HG02571 (cell line): ENCODE measurements around the gene HECTD1.
A peak's percentile ranks its signal among the peaks of the same experiment; 100 is the strongest.
"Not testable (repeated sequence)": the region's sequence is repeated elsewhere in the genome, so short reads cannot be mapped to it uniquely, and the experiment has no call there.

Experiments used
- ATAC-seq: cut with Tn5 transposase; IDR thresholded peaks from one replicate; pipeline ENCODE4 v1.9.1; 2021; ENCODE audit warnings: mild to moderate bottlenecking, moderate library complexity; ENCODE audit not compliant: unreplicated experiment

HECTD1 gene

DNA sequence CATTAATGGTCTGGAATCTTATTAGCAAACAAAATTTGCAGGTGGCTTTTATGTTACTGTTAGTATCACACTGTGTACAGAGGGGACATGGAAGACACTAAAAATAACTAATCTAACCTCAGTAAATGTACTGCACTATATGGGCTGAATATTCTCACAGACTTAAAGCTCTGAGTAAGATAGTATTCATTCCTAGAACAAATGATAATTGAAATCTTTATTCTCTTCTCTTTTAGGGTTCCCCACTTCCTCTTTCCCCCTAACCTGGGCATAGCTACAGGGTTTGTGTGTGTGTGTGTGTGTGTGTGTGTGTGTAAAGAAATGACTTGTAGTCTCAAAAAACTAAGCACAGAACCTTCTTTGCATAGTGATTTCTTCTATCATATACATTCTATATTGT is 21.4 kb upstream of the HECTD1 start:
- no peak for ATAC-seq

DNA sequence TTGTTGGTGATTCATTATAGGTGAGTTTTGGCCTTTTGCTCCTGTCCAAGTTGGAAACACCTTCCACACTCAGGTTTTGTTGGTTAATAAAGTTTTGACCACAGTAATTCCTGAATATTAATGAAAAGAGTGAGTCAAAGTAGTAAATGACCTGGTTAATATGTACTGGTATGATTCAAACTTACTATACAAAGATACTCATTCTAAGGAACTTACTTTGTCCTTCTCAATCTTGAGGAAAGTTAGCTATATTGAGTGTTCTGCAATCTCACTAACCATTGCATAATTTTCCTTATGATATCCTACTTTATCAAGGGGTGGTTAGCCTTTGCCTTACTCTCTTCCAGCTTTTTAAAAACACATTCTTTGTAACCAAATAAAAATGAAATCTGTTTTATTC is 20.9 kb upstream of the HECTD1 start:
- no peak for ATAC-seq

DNA sequence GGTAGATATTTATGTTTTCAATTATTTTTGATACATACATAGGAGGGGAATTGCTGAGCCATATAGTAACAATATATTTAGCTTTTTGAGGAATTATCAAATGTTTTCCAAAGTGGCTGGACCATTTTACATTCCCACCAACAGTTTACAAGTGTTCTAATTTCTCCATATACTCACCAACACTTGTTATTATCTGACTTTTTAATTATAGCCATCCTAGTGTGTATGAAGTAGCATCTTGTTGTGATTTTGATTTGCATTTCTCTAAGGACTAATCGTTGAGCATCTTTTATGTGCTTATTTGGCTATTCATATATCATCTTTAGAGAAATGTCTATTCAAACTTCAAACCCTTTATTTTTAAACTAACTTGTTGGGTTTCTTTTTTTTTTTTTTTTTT is 17.2 kb upstream of the HECTD1 start:
- no peak for ATAC-seq

DNA sequence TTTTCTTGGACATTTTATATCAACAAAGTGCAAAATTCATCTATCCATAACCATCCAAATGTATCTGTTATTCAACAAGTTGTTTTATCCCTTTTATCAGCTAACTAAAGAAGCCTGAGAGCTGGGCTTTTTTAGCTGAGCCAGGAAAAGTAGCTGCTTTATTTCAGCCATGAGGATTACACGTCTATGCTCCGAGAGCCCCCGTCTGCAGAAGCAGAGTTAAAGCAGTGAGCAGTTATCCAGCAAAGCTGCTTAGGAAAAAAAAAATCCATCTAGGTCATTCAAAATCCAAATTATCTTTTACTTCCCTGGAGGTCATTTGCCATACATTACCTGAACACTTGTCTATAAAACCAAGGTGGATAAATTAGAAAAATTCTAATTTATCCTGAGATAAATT is 15.7 kb upstream of the HECTD1 start:
- ATAC-seq, result no peak

DNA sequence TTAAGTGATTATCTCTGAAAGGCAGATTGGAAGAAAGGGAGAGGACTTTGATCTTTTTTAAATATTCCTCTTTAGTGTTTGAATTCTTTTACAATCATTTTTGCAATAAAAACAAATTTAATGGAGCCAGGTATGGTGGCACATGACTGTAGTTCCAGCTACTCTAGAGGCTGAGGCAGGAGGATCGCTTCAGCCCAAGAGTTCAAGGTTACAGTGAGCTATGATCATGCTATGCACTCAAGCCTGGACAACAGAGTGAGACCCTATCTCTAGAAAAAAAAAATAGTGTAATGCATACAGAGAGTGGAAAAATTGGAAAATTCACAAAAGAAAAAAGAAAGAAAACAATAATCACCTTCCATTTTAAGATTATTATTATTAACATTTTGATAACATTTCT is 15.2 kb upstream of the HECTD1 start:
- no peak for ATAC-seq

DNA sequence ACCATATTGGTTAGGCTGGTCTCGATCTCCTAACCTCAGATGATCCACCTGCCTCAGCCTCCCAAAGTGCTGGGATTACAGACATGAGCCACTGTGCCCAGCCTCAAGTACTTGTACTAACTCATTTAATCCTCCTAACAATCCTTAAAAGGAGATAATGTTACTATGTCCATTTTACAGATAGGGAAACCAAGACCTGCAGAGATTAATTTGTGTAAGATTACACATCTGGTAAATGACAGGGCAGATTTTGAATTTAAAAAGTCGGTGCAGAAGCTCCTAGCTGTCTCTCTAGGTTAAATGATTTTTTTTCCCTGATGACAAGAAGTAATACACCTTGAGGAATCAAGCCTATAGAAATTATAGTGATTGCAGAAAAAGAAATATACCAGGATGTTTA is 13.7 kb upstream of the HECTD1 start:
- no peak for ATAC-seq

DNA sequence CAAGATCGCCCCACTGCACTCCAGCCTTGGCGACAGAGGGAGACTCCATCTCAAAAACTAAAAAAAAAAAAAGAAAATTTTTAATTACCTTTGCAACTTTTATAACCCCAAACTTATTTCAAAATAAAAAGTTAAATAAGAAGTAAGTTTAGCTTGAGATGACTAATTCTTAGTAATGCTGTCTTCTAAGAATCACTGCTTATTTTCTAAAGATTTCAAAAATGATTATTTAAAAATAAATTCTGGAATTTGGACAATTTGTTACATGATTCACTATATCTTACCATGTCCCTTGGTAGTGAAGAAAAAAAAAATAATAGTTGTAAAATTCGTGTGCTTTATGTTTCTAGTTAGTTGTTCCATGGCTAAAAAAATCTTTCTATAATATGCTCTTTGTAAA is 11.6 kb upstream of the HECTD1 start:
- ATAC-seq, result no peak

DNA sequence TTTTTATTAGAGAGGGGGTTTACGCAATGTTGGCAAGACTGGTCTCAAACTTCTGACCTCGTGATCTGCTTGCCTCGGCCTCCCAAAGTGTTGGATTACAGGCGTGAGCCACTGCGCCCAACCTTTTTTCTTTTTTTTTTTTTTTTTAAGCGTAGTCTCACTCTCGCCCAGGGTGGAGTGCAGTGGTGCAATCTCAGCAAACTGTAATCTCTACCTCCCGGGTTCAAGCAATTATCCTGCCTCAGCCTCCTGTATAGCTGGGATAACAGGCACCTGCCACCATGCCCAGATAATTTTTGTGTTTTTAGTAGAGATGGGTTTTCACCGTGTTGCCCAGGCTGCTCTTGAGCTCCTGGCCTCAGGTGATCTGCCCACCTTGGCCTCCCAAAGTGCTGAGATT is 8.8 kb upstream of the HECTD1 start:
- no peak for ATAC-seq

DNA sequence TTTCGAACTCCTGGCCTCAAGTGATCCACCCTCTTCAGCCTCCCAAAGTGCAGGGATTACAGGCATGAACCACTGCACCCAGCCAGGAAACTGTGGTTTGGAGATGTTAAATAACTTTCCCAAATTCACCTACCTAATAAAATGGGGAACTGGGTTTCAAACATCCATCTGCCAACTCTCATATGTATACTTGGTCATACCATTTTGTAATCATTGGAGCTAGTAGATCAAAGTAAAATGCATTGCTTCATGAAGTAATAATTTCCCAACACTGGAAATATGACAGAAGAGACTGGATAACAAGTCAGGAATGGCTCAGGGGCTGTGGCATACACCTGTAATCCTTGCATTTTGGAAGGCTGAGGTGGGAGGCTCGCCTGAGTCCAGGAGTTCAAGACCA is 5.3 kb upstream of the HECTD1 start:
- no peak for ATAC-seq

DNA sequence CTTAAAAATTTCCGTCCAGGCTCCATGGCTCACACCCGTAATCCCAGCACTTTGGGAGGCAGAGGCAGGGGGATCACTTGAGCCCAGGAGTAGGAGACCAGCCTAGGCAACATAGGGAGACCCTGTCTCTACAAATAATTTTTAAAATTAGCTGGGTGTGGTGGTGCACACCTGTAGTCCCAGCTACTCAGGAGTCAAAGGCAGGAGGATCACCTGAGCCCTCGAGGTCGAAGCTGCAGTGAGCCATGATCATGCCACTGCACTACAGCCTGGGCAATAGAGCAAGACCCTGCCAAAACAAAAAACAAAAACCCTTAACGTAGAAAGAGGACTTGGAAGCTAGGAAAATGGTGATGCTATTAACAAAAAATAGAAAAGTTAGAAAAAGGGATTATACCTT is 2.0 kb upstream of the HECTD1 start:
- no peak for ATAC-seq

DNA sequence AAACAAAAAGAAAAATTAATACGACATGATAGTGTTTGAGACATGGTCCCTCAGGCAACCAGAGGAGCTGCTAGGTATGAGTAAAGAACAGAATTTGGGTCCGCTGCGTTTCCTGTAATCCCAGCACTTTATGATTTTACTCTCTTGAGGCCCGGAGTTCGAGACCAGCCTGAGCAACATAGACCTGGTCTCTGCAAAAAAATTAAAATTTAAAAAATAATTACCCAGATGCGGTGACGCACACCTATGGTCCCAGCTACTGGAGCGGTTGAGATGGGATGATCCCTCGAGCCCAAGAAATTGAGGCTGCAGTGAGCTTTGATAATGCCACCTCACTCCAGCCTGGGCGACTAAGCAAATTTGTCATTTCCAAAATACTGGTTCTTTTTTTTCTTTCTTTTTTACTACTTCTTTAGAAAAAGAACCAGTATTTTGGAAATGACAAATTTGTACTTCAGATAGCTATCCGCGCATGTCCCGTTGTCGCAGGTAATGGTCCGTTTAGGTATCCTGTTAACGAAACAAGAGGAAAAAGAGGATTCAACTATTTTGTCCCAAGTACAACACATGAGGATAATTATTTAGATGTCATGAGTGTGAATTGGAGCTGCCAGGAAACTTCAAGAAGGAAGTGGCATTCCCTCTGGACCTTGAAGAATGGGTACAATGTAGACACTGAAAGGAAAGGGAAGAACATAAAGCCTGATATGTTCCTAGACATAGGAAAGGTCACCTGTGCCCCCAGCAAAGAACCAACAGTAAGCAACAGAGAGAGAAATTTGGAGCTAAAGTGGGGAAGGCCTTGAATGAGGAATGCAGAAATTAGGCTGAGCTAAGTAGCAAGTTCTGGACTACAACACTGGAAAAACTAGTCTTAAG is 1.2 kb upstream of the HECTD1 start:
- no peak for ATAC-seq

DNA sequence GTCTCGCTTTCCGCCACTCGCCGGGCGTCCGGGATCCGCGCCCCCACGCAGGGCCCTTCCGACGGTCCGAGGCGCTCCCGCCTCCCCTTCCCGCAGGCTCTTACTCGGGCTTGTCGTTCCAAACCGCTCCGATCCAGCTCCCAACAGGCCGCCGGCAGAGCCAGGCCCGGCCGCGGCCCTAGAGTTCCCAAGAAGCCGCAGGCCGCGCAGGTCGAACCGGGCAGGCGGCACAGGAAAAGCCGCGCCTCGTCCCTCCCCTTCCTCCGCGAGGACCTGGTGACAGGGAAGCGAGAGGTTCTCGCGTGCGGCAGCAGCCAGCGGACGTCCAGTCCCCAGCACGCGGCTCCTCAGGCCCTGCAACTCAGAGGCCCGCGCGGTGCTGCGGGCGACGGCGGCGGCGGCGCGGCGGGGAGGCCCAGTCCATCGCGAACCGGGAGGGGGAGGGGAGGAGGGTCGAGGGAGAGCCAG is 272 bp downstream of the HECTD1 start:
- ATAC-seq, result peak; percentile 32

DNA sequence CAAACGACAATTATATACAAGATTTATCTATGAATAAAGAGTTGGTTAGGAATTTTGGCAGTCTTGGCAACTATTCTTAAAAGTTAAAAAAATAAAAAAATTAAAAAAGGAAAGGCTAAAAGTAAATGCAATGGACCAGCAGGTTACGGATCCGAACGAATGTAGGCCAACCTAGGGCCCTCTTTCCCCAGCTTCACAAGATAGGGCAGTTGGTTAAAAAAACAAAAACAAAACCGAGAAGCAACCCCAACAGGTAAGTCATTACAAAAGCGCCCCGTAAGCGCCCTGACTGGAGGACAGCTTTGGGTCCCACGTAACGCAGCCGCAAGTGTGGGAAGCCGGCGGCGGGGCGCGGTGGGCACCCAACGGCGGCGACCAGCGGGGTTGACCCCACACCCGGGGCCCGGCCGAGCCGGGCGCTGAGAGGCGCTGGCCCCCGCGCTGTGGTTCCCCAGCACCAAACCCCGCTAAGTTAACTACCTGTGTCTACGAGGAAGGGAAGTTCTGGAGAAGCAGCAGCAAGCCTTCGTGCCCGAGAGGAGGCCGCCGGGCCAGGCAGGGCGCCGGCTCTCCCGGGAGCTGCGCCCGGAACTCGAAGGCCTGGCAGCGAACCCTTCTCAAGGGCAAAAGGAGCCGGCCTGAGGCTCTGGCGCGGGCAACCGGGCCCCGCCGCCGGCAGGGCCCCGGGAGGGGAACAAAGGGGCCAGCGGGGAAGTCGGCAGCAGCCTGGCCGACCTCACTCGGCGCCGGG is 882 bp downstream of the HECTD1 start:
- peak; percentile 15 for ATAC-seq

DNA sequence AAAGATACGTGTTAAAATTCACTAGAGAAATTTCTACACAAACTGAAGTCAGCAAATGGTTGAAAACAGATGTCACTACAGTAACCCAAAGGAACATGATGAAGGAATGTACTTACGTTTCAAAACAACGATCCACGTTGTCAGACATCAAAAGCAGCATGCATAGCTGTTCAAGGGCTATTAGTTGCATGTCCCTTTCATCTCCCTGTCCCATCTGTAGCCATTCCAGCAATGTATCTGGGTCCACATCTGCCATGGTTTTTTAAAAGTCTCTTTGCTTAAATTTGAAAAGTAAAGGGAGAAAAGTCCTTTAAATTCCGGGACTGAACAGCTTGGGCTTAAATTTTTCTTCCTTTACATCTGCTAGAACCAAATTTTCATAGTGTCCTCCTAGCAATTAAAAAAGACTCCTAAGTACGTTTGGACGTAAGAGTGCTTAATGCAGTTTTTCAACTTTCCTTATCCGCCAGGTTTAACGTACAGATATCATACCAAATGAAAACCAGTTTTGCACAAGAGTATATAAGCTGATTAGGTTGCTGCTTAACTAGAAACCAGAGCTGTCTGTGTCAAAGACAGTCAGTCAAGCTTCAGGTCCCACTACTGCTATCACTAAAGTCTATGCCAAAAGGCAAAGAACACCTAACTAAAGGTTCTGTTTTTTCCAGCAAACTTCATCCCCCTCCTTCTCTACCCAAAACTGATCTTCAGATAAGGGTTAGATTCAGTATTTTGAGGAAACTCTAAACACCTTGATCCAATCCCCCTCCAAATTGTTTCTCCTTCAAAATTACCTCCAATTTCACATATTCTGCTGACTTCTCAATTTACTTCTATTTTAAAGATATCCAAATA is 1.7 kb downstream of the HECTD1 start:
- ATAC-seq, result no peak

DNA sequence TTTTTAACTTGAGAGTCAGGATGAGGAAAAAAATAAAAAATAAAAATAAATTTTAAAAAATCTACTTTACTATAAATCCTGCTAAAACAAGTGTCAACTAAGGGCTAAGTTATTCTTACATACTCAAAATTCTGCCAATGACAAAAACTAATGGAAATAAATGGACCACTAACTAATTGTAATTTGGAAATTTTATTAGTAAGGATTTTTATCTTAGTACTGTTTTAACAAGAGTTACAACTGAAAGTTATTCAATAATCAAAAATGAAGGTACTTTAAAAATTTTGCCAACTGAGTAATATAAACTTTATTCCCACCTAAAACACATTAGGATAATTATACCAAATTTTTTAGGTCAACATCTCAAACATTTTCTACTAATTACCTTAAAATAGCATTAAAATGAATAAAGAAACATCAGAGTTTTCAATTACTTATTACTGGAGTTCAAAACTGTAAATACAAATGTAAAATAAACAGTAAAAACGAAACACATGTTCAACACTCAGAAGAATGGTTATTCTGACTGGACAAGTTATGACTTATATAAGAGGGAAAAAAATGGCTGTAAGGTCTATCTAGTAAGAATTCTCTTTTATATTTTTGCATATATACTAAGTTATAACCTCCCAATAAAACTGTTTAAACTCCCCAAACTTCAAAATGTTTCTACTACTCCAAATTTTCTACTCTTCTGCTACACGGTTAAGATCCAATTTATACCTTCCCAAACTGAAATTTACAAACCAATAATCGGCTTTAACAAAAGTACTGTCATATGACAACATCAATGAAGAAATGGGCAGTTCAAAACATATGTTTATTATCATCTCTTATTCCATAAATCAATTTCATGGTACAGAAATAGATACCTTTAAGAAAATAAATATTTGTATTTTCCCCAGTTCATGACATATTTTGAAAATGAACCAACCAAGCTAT is 2.7 kb downstream of the HECTD1 start:
- no peak for ATAC-seq

DNA sequence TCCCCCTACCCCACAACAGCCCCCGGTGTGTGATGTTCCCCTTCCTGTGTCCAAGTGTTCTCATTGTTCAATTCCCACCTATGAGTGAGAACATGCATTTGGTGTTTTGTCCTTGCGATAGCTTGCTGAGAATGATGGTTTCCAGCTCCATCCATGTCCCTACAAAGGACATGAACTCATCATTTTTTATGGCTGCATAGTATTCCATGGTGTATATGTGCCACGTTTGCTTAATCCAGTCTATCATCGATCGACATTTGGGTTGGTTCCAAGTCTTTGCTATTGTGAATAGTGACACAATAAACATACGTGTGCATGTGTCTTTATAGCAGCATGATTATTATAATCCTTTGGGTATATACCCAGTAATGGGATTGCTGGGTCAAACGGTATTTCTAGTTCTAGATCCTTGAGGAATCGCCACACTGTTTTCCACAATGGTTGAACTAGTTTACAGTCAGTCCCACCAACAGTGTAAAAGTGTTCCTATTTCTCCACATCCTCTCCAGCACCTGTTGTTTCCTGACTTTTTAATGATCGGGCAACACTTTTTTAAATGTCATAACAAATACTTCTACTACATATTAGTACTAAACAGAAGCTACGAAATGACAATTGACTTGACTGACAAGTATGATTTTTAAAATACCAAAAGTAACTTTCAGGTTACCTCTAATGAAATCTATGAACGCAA is 3.5 kb downstream of the HECTD1 start:
- ATAC-seq, result not testable (repeated sequence)

DNA sequence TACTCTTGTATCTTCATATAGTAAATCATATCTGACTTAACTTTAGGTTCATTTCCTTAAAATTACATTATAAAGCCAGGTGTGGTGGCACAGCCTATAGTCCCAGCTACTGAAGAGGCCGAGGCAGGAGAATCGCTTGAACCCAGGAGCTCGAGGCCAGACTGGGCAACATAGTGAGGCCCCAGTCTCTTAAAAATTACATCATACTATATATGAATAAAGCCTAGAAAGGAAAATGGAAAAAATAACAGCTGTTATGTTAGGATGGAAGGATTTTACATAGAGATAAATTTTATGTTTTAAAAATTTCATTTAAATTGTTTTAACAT is 4.2 kb downstream of the HECTD1 start:
- ATAC-seq, result no peak

DNA sequence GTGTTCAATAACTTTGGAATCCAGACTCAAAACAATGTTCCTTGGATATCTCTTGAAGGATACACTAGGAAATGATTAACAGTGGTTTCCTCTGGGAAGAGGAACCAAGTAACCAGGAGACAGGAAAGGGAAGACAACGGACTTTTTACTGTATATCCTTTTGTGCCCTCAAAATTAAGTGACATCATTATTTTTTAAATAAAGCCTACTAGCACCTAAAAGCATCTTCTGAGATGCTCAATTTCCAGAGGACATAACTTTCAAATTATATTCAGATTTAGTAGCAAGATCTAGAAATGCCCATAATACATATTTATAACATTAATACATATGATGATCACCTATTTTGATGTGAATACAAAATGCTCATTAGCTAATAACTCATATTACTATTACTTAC is 6.5 kb downstream of the HECTD1 start:
- ATAC-seq, result no peak

DNA sequence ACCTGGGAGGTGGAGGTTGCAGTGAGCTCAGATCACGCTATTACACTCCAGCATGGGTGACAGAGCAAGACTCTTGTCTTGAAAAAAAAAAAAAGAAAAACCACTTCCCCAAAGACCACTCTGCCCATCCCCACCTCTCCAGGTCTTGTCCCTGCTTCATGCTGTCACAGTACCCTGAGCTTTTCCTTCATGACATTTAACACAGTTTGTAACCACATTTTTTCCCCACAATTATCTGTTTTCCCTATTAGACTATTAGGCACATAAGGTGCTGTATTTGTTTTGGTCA is 6.9 kb downstream of the HECTD1 start:
- no peak for ATAC-seq

DNA sequence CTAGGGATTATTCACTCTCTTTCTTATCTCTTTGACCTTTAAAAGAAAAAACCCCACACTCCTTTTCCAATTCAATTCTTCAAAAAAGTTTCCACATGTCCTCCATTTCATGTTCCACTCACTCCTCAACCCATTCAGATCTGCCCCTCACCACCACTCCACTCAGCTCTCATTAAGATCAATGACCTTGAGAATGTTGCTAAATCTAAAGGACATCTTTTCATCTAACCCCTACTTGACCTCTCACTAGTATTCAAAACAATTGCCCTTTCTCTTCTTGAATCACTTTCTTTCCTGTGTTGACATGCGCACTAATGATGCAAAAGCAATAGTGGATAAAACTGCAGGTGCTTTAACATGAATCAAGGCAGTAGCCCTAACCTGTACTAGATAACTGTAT is 9.9 kb downstream of the HECTD1 start:
- ATAC-seq, result no peak
